DMS53 (cell line): Measurements from ENCODE around the gene MPC2.

Experiments
- DNase-seq: peaks from one replicate; lab custom pipeline; 2025; lab: John Stamatoyannopoulos, UW

The MPC2 gene

DNA sequence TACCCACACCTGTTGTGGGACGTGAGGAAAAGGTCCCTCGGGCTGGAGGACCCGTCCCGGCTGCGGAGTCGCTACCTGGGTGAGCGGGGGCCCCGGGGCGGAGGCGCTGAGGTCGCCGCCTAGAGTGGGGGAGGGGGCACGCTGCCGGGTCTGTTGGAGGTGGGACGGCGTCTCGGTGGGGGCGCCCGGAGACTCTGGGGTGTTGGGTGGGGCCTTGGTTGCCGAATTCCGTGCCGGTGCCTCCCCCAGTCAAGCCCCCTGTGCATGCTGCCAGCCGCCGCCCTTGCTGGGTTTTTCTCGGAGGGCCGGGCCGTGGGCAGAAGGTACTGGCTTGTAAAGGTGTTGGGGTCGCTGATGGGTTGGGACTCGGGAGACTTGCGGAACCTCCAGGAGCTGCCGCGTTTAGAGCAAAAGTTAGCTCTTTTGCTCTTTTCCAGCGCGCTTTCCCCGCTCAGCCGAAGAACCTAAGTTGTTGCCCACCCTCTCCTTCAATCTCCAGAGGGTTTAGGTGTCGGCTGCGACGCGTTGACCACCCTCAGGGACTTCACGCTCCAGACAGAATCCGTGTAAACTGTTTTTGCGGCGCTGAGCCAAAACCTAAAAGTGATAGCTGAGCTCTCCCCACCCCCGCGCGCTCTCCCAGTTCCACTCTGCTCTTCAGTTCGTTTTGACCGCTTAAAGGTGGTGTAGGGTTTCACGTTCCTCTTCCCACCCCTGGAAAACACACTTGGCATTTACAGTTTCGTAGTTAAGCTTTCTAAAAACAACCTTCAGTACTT, at the start of gene MPC2:
MPC2 (minus strand) TSS at position 143 of the 779 bp plus-strand sequence. CDS start 1,231 bp downstream, outside the sequence.
- DNase-seq = peak; percentile 83

DNA sequence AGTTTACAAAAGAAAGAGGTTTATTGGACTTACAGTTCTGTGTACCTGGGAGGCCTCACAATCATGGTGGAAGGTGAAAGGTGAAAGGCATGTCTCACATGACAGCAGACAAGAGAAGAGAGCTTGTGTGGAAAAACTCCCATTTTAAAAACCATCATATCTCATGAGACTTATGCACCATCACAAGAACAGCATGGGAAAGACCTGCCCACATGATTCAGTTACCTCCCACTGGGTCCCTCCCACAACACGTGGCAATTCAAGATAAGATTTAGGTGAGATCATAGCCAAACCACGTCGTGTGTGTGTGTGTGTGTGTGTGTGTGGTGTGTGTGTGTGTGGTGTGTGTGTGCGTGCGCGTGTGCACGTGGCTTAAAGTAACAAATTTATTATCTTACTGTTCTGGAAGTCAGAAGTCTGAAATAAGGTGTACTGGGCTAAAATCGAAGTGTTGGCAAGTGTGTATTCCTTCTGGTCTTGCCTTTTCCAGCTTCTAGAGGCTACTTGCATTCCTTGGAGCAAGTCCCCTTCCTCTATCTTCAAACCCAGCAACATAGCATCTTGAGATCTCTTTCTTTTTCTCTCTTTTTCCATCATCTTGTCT, 48.1 kb upstream of the MPC2 start:
- no peak for DNase-seq

DNA sequence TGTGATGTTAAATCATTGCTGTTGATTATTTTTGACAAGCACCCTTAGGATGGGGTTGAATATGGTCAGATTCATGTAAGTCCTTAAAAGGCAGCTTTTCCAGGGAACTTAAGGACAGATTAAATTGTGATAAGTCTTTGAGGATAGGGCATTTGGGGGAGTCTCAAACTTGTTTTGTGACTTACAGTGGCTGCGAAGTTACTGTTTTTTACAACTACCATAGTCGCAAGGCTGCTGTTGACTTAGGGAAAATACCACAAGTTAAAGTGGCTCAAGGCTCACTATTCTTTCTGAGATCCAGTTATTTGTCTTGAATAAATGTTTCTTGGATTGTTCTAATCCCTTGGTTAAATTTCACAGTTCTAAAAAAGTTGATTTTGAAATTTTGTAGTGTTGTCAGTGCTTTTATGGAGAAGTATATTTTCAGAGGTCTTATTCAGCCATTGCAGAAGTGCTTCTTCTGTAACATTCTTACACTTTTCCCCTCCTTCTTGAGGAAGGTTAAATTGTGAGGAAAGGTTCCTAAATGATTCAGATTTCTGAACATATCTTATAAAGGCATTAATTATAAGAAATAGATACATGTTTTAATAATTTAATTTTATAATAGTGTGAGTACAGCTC, 47.0 kb upstream of the MPC2 start:
- no peak for DNase-seq

DNA sequence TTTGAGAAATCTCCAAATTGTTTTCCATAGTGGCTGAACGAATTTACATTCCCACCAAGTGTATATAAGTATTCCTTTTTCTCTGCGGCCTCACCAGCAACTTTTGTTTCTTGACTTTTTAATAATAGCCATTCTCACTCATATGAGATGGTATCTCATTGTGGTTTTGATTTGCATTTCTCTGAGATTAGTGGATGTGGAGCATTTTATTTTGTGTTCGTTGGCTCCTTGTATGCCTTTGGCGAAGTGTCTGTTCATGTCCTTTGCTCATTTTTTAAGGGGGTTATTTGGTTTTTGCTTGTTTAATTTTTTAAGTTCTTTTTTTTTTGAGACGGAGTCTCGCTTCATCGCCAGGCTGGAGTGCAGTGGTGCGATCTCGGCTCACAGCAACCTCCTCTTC, 45.1 kb upstream of the MPC2 start:
- DNase-seq = no peak

DNA sequence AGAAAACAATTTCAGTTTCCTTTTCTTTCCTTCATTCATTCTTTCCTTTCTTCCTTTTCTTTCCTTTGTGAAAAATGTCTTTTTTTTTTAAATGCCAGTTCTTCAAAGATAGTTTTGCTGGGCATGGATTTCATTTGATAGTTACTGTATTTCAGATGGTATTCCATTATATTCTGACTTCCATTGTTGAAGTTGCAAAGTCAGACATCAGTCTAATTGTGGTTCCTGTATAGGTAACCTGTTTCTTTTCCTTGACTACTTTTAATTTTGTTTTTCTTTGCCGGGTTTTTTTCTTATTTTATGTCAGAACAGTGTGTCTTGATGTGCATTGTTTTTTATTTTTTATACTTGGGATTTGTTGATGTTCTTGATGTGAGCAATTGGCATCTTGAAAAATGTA, 40.4 kb upstream of the MPC2 start:
- DNase-seq = no peak

DNA sequence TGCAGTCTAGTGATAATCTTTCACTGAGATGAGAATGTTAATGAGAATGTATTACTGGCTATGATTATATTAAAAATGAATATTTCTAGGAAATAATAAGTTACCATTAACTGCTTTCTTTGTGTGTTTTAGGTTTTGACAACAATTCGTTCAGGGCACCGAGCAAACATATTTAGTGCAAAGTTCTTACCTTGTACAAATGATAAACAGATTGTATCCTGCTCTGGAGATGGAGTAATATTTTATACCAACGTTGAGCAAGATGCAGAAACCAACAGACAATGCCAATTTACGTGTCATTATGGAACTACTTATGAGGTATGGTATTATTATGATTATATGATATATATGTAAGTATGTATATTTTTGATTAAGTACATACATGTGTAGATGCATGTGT, 37.8 kb upstream of the MPC2 start:
- DNase-seq = no peak

DNA sequence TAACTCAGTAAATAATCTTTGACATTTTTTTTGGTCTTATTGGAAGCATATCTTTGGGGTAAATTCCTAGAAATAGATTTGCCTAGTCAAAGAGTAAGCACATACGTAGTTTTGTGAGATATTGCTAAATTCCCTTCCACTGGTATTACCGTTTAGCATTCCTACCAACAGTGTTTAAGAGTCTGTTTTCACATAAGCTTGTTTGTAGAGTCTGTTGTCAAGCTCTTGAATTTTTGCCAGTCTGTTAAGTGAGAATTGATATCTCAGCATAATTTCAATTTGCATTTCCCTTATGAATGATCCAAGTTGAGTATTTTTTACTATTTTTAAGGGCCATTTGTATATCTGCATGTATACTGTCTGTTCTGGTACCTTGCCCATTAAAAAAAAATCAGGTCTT, 37.0 kb upstream of the MPC2 start:
- no peak for DNase-seq

DNA sequence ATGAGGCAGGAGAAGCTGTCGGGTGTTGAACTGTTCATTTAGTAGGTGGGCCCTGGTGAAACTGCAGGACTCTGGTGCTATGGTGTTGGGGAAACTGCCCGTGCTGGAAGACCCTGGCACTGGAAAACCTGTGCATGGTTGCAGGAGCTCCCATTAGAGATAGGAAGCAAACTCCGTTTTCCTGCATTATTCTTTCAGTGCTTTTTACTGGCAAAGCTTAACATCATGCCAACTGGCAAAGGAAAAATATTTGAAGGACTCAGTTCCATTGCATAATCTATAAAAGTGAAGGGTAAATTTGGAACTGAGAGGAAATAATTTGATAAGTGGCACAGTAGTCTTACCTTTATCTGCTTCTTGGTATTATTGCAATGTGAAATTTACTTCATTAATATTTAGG, 31.7 kb upstream of the MPC2 start:
- no peak for DNase-seq

DNA sequence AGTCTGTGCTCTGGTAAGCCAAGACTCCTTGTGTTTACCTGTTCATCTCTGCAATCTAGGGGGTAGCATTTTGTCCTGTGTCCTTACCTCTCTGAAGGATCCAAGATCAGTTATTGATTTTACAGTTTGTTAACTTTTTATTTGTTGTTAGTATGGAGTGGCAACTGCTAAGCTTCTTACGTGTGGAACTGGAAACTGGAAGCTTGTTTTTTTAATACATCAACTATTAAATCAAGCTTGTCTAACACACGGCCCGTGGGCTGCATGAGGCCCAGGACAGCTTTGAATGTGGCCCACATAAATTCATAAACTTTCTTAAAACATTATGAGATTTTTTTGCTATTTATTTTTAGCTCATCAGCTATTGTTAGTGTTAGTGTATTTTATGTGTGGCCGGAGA, 29.2 kb upstream of the MPC2 start:
- DNase-seq = no peak

DNA sequence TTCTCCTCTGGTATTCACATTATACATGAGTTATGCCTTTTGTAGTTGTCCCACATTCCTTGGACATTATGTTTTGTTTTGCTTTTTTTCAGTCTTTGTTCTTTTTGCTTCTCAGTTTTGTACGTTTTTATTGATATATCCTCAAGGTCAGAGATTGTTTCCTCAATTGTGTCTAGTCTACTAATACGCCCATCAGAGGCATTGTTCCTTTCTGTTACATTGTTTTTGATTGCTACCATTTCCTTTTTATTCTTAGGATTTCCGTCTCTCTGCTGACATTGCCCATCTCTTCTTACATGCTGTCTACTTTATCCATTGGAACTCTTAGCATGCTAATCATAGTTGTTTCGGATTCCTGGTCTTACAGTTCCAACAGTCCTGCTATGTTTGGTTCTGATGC, 27.8 kb upstream of the MPC2 start:
- DNase-seq = no peak

DNA sequence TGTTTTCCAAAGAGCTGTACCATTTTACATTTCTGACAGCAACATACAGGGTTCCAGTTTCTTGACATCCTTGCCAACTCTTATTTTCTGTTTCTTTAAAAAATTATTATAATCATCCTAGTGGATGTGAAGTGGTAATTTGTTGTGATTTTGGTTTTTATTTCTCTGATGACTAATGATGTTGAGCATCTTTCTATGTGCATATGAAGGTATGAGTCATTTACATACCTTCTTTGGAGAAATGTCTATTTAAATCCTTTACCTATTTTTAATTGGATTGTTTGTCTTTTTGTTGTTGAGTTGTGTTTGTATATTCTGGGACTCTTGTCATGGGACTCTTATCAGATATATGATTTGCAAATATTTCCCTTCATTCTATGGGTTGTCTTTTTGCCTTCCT, 20.8 kb upstream of the MPC2 start:
- no peak for DNase-seq

DNA sequence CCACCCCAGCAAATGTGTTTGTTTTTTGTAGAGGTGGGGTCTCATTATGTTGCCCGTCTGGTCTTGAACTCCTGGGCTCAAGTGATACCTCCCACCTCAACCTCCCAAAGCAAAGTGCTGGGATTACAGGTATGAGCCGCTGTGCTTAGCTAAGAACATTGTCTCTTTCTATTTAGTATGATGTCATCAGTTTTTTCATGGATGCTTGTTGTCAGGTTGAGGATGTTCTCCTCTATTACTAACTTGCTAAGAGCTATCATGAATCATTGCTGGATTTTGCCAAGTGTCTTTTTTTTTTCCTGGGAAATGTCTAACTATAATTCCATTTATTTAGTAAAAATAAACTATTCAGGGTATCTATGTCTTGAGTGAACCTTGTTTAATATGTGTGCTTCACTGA, 19.0 kb upstream of the MPC2 start:
- DNase-seq = peak; percentile 8

DNA sequence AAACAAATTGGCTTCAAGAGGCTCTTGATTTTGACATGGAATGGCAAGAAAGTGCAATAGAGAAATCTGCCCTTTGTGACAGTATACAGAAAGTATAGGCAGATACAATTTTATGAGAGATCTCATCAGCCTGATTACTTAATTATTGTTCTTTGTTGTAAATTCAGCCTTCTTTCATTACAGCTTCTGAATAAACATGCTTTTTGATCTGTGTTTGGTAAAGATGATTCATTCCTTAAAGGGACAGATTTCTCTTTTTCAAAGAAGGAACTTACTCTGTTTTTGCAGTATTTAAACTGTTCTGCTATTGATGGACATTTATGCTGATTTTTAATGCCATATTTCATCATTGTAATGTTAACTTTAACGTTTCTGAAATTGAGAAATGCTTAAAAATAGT, 13.7 kb upstream of the MPC2 start:
- no peak for DNase-seq

DNA sequence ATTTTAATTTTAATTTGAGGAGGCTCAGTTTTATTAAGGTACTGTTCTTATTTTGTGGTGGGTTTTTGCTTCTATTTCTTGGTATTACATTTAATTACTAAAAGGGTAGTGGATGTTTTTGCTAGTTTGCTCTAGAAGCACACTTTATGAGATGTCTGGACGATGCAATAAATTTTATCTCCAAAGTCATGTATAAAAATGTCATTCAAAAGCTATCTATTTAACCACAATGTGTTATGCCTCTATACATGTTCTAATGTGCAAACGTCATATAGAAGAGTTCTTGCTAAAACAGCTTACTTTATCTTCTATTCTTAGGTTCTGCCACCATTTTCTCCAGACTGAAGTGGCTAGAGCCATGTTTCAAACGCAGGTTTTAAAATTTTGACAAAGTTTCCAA, 12.9 kb upstream of the MPC2 start:
- DNase-seq = no peak

DNA sequence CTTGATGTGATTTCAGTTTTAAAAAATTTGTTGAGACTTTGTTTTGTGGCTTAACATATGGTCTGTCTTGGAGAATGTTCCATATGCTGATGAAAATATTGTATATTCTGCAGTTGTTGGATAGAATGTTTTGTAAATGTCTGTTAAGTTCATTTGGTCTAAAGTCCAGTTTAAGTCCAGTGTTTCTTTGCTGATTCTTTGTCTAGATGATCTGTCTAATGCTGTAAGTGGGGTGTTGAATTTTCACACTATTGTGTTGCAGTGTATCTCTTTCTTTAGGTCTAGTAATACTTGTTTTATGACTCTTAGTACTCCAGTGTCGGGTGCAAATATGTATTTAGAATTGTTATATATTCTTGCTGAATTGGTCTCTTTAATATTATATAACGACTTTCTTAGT, 10.9 kb upstream of the MPC2 start:
- DNase-seq = no peak

DNA sequence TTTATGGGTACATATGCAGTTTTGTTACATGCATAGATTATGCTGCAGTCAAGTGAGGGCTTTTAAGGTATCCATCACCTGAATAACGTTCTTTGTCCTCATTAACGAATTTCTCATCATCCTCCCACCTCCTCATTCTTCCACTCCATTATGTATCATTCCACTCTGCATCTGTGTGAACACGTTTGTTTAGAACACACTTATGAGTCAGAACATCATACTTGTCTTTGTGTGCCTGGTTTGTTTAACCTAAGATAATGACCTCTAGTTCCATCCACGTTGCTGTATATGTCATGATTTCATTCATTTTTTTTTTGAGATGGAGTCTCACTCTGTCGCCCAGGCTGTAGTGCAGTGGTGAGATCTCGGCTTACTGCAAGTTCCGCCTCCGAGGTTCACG, 6.7 kb upstream of the MPC2 start:
- peak; percentile 71 for DNase-seq

DNA sequence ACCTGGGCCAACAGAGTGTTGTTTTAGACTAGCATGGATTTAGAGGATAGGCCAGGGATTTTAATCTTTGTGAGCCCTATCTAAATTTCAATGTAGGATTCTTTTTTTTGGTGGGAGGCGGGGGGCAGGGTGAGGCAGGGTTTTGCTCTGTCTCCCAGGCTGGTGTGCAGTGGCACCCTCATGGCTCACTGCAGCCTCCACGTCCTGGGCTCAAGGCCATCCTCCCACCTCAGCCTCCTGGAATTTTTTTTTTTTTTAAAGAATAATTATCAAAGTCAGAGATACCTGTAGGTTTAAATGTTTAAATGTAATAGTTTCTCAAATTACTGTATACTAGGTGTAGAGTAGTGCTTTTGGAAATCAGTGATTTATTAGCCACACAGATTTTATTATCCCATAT, 3.4 kb upstream of the MPC2 start:
- no peak for DNase-seq

DNA sequence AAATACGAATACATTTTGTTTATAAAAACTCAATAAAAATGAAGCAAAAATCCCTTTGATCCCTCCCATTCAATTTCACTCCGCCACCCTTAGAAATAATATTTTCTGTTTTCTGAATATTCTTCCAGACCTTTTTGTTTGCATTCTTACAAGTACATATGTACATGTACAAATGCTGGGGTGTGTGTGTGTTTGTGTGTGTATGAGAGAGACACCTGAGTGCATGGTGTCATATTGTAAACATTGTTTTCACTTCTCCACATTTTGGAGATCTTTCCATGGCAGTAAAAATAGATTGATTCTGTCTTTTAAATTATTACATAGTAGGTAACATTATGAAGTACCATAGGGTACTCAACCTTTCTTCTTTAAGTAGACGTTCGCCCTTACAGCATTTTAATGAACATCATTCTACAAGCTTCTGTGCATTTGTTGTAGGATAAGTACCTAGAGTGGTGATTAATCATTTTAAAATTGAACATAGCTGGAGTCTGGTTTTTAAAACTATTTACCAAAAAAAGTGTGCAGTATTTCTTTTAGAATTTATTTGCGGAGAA, 1.3 kb upstream of the MPC2 start:
- DNase-seq = peak; percentile 68

DNA sequence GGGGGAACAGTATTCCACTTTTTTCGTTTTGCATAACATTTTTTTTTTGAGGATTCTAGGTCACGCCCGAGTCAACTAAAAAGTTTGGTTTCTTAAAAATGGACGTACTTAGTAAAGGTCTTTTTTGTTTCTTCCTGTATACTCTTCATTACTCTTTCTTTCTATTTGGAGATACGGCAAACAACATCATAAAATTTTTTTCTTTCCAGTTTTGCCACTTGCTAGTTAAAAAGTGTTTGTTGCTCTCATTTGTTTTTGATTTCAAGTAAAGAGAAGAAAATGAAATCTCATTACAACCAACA, 788 bp upstream of the MPC2 start:
- DNase-seq = peak; percentile 33

DNA sequence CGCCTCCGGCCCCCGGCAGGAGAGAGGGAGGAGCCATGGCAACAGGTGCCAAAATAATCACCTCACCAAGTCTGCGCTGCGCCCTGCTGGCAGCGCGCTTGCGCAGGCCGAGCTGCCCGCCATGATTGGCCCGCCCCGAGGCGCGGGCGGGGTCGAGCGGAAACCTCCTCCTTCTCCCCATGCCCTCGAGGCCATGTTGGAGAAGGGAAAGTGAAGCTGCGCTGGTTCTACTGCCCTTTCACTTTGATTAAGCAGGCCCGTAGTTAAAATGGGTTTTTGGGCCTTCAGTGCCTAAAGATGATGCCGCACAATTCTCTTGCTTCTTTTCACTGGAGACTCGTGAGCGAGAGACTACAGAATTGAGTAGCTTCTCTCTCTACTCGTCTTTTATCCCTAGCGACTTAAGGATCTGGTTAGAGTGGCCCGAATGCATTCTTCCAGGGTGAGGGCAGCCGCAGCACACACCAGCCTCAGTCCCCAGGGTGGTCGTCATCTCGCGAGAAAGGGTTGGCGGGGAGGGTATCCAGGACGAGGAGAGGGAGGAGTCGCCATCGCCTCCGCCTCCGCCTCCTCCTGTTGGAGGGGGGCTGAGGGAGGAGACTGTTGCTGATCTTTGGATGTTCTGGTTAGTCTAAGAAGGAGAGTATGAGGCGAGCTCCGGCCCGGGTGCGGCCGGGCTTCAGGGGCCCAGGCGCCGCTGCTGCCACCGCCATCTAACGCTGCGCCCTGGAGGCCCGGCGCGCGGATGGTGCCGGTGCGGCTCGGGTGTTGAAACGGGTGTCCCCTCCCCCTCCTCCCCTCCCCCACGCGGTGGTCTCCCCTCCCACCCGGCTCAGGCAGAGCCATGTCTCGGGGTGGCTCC, 573 bp downstream of the MPC2 start, which contains the start of gene DCAF6:
DCAF6 (plus strand) TSS at position 616 of the 862 bp plus-strand sequence; CDS start at position 845, 229 bp downstream.
- DNase-seq = peak; percentile 99

DNA sequence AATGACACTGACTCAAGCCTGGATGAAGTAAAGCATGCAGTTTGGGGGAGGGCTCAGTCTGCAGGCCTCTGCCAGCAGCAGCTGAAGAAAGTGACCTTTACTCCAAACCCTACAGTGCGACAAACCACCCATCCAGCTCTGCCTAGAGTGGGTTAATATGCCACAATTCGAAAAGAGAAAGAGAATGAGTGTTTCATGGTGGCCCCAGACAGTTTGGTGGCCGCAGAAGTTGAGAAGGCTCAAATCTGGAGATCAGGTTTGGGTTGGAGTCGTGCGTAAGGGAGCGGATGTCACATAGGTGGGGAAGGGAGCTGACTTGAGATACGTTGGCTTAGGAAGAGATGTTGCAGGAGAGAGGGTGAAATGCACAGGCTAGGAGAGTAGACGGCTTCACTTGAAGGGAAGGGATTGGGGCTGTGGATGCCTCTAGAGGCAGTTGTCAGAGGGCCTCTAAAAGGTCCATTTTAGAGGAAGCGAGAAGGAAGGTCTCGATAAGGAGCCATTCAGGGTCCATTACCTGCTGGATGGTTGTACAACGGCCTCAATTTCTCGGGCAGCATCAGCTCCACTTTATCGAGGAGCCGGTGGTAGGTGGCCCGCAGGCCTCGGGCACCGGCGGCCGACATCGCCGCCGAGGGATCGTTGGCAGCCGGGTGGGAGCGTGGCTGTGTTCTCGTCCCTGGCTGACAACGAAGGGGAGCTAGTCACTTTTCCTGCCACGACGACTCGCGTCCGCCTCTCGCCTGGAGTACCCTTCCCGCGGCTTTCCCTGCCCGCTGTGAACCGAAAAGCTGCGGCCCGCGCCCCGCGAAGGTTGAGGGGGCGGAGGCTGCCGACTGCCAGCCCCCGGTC, 1.4 kb downstream of the MPC2 start:
- DNase-seq = peak; percentile 79
